Kidney epithelial cell (primary cell): Measurements from ENCODE around the gene OPCML. TPM values are rescaled to one million over a fixed set of nuclear protein-coding genes. Genes with fewer than 3 reads are reported as not detected.

Experiments used
- DNase-seq: peaks from one replicate; pipeline ENCODE4 v3.0.0-alpha.2; 2010; ENCODE audit warnings: low read depth
- H3K27me3 ChIP-seq: 2 replicates; pipeline ENCODE4 v1.6.0; 2011; ENCODE audit warnings: low read length; ENCODE audit not compliant: control insufficient read depth, insufficient read depth
- H3K36me3 ChIP-seq: 2 replicates; pipeline ENCODE4 v1.5.1; 2011; ENCODE audit warnings: low read length; ENCODE audit not compliant: control insufficient read depth, insufficient read depth
- H3K4me3 ChIP-seq: 2 replicates; pipeline ENCODE4 v1.5.1; 2011; ENCODE audit warnings: low read depth, mild to moderate bottlenecking, control low read depth, low read length
- CTCF ChIP-seq: IDR thresholded peaks from 2 replicates; pipeline ENCODE4 v1.5.1; 2011; ENCODE audit warnings: mild to moderate bottlenecking, moderate library complexity, low read length, control low read depth, inconsistent platforms; ENCODE audit not compliant: insufficient read depth, poor library complexity, severe bottlenecking
- total RNA-seq: library from RNA; depleted of rRNA; stranded (reverse); fragments of >200 nt; gene quantifications from 2 replicates; pipeline ENCODE4 v1.2.3, GENCODE V29; 2015

OPCML gene
- total RNA-seq, 1 donor from 2014 or later, result under 0.01 TPM

GRCh38 chr11:132865623-132866022 is 666.7 kb downstream of the OPCML start:
- Histone ChIP-seq H3K27me3 (no peaks in the 10 kb centered on the region), H3K36me3 (no peaks in the 10 kb centered on the region), H3K4me3 (no peak overlapping the region)
- TF ChIP-seq CTCF, result no peak
- DNase-seq, result no peak

GRCh38 chr11:132864811-132865576 is 667.3 kb downstream of the OPCML start:
- no peak for TF ChIP-seq CTCF
- no peak for DNase-seq
- no peaks in the 10 kb centered on the region for H3K27me3 ChIP-seq
- no peaks in the 10 kb centered on the region for H3K36me3 ChIP-seq
- no peak overlapping the region for H3K4me3 ChIP-seq

- Histone ChIP-seq H3K4me3 (no peak overlapping the region), H3K36me3 (no peaks in the 10 kb centered on the region), H3K27me3 (no peaks in the 10 kb centered on the region)
- TF ChIP-seq CTCF, result no peak
- no peak for DNase-seq
Observed at GRCh38 chr11:132862933-132863332, 669.4 kb downstream of the OPCML start.

- no peak for DNase-seq
- TF ChIP-seq CTCF, result no peak
- no peak overlapping the region for H3K4me3 ChIP-seq
- no peaks in the 10 kb centered on the region for H3K36me3 ChIP-seq
- H3K27me3 ChIP-seq, result no peaks in the 10 kb centered on the region
Observed at GRCh38 chr11:132862137-132862536, 670.2 kb downstream of the OPCML start.

GRCh38 chr11:132859306-132859705 is 673.0 kb downstream of the OPCML start:
- H3K36me3 ChIP-seq, result no peaks in the 10 kb centered on the region
- no peak for TF ChIP-seq CTCF
- H3K27me3 ChIP-seq, result no peaks in the 10 kb centered on the region
- H3K4me3 ChIP-seq, result no peak overlapping the region
- no peak for DNase-seq

GRCh38 chr11:132858223-132858622 is 674.1 kb downstream of the OPCML start:
- TF ChIP-seq CTCF, result peak; percentile 46
- no peaks in the 10 kb centered on the region for H3K27me3 ChIP-seq
- H3K36me3 ChIP-seq, result no peaks in the 10 kb centered on the region
- no peak for DNase-seq
- no peak overlapping the region for H3K4me3 ChIP-seq
